ENCODE measurements around the gene SHMT1.
A peak's percentile ranks its signal among the peaks of the same experiment; 100 is the strongest.
"Not testable (repeated sequence)": the region's sequence is repeated elsewhere in the genome, so short reads cannot be mapped to it uniquely, and the experiment has no call there.

SHMT1 gene

DNA sequence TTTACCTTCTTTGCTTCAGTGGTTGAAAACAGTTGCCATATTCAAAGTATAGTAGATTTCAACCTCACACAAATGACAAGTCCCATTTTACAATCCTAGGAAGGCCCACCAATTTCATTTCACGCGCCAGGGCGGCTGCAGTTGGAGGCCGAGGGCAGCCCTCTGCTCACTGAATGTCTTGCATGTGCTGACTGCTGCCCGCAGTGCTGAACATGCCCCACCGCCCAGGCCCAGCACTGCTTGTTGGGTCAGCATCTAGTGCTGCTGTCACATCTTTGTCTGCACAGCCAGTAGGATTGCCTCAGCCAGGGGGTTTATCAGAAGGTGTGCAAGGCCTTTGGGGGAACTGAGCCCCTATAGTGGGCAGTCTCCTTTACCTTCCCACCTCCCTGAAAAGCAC, 36.8 kb downstream of the SHMT1 start:
- H3K4me3 ChIP-seq (ENCODE audit: low read depth, low read length): no peak overlapping the region

DNA sequence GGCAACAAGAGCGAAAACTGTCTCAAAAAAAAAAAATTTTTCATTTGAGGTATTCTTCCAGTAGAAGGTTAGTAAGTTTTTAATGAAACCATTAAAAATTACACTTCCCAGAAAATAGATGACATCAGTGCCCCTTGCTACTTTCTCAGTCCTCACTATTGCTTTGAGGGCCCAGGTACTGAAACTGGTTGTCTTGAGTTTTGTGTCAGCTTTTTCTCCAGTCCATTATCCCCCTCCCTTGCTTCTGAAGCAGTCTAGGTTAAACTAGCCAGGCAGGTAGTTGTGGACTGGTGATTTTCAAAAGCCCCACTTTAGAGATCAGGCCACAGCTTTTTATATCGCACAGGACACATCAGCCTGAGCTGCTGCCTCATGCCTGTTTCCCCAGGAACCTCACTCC, 37.3 kb downstream of the SHMT1 start:
- H3K4me3 ChIP-seq (ENCODE audit: low read depth, low read length): no peak overlapping the region

DNA sequence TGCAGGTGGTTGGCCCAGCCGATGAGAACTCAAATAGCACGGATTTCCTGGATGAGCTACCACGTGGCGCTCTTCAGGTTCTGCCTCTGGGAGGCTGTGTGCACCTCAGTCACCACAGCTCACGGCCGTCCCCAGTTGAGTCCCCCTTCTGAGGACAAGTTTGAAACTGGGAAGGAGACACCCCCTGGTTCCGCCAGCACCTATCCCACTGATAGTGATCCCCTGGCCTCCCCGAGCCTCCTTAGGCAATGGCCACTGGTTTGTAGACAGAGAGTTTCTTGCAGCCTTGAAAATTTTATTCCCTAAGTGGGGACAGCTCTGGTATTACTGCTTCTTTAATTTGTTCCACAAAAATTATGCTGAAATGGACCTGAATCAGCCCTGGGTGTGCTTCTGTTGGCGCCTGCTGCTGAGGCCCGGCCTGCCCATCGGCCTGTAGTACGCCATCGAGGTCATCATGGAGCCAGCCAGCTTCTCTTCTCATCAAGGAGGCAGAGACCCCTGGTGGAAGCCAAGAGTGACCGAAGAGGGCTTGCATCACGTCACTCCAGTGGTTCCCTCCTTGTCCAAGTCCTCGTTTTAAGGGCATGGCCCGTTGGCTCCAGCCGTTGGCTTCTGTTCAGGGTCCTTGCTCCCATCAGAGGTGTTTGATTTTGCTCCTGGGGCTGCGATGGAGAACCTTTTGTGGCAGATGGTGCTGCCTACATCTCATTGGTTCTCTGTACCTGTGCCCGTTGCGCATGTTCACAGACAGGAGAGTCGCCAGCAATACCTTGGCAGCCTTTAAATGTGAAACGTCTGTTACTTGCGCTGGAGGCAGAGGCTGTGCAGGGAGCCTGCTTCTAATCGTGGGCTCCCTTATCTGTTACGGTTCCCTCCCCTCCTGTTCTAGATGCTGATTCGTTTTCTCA, 39.0 kb downstream of the SHMT1 start:
- no peak overlapping the region for H3K4me3 ChIP-seq (ENCODE audit: low read depth, low read length)

DNA sequence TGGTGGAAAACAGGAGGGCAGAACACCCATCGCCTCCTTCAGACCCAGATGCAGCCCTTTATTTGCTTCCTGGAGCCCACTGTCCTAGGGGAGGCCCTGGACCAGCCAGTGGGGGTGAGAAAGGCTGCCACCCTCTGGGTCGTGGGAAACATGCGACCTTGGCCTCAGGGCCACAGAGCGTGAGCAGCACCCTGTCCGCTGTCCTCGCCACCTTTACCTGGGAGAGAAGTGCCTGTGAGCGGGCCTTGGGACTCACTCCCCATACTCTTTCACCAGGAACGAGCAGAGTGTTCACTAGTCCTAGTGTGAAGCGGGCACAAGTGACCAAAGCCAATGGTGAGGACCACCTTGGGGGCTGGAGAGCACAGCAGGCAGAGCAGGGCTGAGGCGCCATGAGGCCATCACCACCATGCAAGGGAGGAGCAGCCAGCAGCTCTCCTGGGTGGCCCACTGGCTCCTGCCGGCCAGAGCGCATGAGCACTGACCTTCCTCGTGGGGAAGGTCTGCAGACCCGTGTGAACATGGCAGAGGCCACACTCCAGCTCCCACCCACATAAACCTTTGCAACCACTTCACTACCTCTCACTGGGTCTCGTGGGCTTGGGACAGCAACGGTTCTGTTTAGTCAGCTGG, 39.7 kb downstream of the SHMT1 start:
- H3K4me3 ChIP-seq (ENCODE audit: low read depth, low read length): no peak overlapping the region

DNA sequence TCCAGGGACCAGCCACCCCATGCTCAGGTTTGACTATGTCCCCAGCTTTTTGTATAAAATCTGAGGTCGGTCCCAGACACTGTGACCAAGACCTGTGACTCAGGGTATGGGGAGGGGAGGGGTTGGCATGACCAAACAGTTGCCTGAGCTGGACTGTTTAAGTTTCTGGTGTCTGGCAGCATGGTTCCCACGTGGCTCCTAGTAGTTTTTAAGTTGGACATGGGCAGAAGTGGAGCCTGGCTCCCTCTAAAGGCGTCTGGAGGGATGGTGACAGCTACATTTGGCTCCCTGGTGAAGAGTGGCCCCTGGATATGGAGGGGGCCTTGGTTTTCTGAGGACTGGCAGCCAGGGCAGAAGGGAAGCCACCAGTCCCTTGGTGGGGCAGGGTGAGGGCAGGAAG, 40.3 kb downstream of the SHMT1 start:
- H3K4me3 ChIP-seq (ENCODE audit: low read depth, low read length): no peak overlapping the region

DNA sequence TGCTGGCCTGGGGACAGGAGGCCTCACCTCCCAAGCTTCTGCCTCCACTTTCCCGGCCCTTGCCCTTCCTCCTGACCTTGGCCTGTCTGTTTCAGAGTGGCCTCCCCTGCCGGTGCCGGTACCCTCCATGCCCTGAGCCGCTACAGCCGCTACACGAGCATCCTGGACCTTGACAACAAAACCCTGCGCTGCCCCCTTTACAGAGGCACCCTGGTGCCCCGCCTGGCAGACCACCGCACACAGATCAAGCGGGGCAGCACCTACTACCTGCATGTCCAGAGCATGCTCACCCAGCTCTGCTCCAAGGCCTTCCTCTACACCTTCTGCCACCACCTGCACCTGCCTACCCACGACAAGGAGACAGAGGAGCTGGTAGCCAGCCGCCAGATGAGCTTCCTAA, 40.8 kb downstream of the SHMT1 start:
- H3K4me3 ChIP-seq (ENCODE audit: low read depth, low read length): no peak overlapping the region

DNA sequence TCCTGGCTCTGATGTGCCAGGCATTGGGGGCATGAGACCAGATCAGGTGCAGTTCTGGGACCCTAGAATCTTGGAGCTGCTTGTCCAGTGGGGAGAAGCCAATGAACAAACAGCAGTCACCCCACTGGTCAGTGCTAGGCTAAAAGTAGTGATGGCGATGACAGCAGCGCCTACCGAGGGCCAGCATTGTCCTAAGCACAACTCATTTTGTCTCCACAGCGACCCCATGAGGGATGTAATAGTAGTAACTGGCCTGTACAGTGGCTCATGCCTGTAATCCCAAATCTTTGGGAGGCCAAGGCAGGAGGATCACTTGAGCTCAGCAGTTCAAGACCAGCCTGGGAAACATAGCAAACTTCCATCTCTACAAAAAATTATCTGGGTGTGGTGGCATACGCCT, 42.0 kb downstream of the SHMT1 start:
- H3K4me3 ChIP-seq (ENCODE audit: low read depth, low read length): no peak overlapping the region

DNA sequence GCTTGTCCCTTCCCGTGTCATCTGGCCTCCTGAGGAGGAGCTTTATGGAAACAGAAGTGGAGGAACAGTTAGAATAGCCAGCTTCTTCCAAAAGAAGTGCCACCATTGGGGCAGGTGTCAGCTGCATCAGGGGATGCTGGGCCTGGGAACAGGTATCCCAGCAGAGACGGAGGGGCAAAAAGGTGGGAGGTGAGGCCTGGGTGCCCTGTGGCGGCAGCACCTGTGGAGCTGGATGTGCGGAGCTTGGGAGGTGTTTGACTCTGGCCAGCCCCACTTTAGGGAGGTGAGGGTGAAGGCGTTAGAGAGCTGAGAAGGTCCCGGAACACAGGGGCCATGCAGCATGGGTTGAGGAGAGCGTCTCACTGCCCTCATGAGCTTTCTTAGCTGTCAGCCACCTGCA, 43.0 kb downstream of the SHMT1 start:
- H3K4me3 ChIP-seq (ENCODE audit: low read depth, low read length): no peak overlapping the region

DNA sequence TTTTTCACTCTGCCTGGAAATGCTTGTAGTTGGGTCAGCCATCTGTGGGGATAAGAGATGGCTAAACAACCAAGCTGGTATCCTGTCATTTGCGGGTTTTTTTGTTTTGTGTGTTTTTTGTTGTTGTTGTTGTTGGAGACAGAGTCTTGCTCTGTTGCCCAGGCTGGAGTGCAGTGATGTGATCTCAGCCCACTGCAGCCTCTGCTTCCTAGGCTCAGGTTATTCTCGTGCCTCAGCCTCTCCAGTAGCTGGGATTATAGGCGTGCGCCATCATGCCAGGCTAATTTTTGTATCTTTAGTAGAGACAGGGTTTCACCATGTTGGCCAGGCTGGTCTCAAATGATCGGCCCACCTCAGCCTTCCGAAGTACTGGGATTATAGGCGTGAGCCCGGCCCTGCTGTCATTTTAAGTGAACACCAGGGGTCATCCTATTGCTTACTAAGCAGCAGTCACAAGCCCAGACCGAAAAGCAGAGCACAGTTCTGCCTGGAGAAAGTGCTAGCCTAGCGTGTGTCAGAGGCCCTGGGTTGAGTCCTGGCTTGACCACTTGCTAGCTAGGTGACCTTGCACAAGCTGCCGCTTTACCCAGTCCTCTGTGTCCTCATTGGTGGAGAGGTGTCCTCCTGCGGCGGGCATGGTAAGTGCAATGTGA, 43.6 kb downstream of the SHMT1 start:
- no peak overlapping the region for H3K4me3 ChIP-seq (ENCODE audit: low read depth, low read length)

DNA sequence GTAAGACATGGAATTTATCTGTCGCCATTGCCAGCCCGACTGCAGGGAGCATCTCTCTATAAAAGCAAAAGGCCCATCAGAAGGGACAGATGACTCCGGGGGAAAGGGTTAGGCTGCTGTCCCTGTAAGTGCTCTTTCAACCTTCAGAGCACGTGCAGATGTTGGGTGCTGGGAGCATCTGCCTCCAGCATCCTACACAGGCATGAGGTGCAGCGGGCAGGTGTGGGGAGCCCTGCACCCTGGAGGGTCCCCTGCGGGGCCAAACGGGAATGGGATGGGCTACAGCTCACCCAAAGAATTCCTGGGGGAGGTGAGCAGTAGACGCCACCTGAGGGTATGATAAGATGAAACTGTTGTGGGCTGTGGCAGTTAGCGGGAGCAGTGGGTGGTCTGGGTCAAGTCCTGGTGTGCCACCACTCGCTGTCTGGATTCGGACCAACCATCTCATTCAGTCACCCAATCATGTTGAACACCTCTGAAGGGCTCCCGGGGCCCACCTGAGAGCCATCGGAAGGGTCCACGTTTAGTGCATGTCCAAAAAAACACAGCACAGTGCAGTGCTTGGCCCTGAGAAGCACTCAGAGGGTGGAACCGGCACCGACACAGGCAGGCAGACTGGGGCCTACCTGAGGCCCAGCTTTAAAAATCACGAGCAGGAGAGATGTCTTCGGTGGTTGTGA, 44.4 kb downstream of the SHMT1 start:
- H3K4me3 ChIP-seq (ENCODE audit: low read depth, low read length): no peak overlapping the region

DNA sequence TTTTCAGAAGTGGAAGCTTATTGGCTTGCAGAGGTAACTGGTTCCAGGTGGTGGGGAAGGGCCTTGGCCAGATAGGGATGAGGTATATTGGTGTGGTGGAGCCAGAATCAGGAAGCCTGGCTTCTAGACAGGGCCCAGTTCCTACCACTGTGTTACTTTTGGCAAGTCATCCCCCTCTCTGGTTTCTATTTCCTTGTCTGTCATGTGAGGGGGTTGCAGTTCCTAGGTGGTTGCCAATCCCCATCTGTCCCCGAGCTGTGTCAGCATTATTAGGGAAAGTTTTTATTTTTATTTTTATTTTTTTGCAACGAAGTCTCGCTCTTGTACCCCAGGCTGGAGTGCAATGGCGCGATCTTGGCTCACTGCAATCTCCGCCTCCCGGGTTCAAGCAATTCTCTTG, 45.2 kb downstream of the SHMT1 start:
- no peak overlapping the region for H3K4me3 ChIP-seq (ENCODE audit: low read depth, low read length)

DNA sequence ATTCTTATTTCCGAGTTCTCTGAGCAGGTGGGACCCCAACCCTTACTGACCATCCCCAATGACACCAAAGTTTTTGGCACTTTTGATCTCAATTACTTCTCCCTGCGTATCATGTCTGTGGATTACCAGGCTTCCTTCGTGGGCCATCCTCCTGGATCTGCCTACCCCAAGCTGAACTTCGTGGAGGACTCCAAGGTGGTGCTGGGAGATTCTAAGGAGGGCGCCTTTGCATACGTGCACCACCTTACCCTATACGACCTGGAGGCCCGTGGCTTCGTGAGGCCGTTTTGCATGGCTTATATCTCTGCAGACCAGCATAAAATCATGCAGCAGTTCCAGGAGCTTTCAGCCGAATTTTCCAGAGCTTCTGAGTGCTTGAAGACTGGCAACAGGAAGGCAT, 47.4 kb downstream of the SHMT1 start:
- peak overlapping the region; percentile 96 for H3K4me3 ChIP-seq (ENCODE audit: low read depth, low read length)

DNA sequence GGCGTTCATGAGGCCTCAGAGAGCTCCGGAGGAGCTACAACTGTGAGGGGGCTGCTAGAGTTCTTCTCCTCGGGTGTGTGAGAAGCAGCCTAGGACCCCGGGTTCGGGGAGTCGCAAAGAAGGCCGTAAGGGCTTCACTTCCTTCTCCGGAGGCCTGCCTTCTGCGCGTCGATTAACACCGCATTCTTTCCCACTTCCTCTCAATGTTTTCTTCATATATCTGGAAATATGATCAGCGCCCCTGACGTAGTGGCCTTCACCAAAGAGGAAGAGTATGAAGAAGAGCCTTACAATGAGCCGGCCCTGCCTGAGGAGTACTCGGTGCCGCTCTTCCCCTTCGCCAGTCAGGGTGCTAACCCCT, 47.8 kb downstream of the SHMT1 start:
- peak overlapping the region; percentile 96 for H3K4me3 ChIP-seq (ENCODE audit: low read depth, low read length)

DNA sequence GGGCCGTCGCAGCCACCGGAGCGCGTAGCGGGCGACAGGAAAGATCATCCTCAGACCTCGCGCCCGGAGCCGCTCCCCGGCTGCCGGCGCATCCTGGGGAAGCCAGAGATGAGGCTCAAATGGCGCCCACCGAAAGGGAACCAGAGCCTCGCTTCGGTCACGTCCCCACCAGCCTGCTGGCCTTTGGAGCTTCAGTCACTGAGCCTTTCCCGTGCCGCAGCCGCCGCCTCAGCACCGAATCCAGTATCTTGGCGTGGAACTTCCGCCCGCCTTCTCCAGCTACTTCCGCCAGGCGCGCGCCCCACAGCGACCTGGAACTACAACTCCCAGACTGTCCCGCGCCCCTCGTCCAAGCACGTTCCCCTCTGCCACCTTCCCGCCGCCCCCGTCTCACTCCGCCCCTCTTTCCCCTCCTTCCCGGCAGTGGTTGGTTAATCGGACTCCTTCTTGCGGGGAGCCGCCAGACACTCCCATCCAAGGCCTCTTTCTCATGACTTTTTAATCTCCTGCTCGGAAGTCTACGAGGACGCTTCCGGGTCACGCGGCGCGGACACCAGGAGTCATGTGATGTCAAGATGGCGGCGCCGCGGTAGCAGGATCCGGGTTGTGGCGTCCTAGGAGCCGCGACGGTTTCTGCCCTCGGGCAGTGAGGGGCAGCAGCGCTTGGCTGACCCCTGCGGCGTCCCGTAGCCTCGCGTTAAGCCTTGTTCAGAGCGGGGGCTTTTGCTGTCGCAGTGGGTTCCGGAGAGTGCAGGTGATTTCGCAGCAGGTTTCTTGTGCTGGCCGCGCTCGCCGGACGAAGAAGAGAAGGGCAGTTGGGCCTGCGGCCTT, 48.4 kb downstream of the SHMT1 start, which contains the start of the genes SMCR8 and TOP3A:
Gene SMCR8 (plus strand): TSS at position 563 of the 831 bp plus-strand sequence. CDS start 497 bp downstream, outside the sequence.
Gene TOP3A (minus strand): TSS at position 264 of the 831 bp plus-strand sequence. CDS start 216 bp downstream, at position 48.
- H3K4me3 ChIP-seq (ENCODE audit: low read depth, low read length): peak within 1 kb of the TSS; percentile 96

DNA sequence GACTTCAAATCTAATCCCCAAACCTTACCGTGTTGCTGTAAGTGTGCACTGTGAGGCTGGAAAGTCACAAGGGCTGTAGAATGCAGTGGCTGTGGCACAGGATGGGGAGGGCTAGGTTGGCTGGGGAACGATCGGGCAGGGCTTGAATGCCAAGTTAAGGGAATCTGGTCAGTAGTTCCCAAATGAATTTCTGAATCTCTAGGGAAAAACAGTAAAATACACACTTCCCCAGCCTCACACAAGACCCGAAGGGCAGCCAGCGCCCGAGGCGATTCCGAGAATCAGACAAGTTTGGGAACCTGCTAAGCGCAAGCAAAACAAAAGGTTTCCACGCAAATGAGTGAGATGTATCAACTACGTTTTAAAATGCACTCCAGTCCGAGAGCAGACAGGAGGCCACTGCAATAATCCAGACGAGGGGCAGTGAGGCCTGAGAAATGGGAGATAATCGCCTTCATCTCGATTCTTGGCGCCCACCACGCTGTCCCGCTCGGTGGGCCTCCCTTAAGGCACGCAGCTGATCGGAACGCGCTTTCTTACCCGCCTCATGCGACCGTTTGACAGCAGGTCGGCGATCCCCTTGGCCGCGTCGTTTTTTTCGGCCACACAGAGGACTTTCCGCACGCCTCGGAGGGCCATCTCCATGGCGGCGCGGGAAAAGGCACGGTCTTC, 49.2 kb downstream of the SHMT1 start:
- H3K4me3 ChIP-seq (ENCODE audit: low read depth, low read length): peak overlapping the region; percentile 96

DNA sequence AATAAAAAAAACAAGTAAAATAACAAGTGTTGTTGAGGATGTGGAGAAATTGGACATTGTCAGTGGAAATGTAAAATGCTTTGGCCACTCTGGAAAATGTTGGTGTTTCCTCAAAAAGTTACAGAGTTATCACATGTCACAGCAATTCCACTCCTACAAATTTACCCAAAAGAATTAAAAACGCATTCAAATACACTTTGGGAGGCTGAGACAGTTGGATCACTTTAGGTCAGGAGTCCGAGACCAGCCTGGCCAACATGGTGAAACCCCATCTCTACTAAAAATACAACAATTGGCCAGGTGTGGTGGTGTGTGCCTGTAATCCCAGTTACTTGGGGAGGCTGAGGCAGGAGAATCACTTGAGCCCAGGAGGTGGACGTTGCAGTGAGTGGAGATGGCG, 54.1 kb downstream of the SHMT1 start:
- H3K4me3 ChIP-seq (ENCODE audit: low read depth, low read length): no peak overlapping the region

DNA sequence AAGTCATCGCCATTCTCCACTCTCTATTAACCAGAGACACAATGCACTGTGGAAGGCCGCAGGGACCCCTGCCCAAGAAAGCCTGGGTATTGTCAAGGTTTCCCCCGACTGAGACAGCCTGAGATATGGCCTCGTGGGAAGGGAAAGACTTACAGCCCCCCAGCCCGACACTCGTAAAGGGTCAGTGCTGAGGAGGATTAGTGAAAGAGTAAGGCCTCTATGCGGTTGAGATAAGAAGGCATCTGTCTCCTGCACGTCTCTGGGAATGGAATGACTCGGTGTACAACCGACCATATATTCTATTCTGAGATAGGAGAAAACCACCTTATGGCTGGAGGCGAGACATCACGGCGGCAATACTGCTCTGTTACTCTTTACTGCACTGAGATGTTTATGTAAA, 60.1 kb downstream of the SHMT1 start:
- H3K4me3 ChIP-seq (ENCODE audit: low read depth, low read length): not testable (repeated sequence)

DNA sequence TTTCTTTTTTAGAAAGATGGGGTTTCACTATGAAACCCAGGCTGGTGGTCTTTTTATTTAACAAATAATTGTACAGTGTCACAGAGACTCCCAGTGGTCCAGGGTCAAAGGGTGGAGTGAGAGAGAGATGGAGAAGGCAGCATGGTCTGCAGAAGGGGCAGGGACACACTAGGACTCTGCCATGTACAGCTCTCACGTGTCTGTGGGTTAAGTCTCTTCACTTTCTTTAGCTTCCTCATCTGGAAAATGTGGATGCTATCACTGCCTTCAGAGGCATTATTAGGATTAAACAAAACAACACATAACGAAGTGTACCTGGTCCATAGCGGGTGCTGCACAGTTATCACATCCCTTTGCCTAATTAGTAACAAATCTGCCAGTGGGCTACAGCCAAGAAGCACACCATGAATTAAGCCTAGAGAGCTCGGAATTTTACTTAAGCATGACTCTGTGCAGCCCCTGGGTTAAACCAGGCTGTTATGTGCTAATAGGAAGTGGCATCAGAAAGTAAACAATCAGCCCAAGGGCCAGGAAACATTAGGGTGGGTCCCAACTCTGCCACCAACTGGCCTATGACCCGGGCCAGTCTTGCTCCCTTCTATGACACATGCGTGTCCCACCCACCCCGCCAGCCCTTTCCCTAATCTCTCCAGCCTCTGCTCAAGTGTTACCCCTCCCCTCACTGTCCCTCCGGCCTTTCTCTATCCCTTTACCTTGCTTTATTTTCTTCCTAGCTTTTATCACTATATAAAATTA, 62.4 kb downstream of the SHMT1 start:
- no peak overlapping the region for H3K4me3 ChIP-seq (ENCODE audit: low read depth, low read length)

DNA sequence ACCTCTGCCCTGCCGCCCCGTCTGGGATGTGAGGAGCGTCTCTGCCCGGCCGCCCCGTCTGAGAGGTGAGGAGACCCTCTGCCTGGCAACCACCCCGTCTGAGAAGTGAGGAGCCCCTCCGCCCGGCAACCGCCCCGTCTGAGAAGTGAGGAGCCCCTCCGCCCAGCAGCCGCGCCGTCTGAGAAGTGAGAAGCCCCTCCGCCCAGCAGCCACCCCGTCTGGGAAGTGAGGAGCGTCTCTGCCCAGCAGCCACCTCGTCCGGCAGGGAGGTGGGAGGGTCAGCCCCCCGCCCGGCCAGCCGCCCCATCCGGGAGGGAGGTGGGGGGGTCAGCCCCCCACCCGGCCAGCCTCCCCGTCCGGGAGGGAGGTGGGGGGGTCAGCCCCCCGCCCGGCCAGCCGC, 65.3 kb downstream of the SHMT1 start:
- not testable (repeated sequence) for H3K4me3 ChIP-seq (ENCODE audit: low read depth, low read length)
